ENCODE measurements around the gene CTLA4. TPM values are rescaled to one million over a fixed set of nuclear protein-coding genes. Genes with fewer than 3 reads are reported as not detected.

The CTLA4 gene
- total RNA-seq, 1 donor from 2014 or later: 0.65 TPM

DNA sequence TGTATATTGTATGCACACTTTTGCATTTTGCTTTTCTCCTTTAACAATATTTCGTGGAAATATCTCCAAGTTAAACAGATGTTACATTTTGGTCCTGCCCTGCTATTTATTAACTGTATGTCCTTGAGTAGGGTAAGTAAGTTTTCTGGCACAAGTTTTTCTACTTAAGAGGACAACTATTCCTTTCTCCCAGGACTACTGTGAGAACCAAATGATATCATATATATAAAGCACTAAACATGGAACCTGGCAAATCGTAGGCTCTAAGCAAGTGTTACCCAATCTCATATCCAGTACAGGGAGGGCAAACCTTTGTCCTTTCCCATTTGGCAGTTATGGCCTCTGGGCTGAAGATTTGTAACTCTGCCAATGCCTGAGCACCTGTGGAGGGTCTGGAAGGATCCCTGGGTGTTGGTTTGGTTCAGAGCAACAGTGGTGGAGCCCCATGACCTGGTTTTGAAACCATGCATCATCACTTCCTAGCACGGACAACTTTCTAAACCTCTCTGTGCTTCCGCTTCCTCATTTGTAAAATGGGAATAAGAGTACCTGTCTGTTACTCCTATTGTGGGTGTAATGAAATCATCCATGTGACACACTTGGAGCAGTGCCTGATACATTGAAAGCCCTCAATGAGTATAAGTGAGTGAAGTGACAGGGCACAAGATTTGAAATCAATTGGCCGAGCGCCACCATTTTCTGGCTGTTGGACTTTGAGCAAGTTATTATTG lies 40.7 kb downstream of the CTLA4 start:
- H3K27me3 Mint-ChIP-seq (ENCODE audit: low read depth): no peaks in the 10 kb centered on the region
- peaks cover 6% of the 10 kb centered on the region for H3K4me1 Mint-ChIP-seq
- no peaks in the 10 kb centered on the region for H3K36me3 Mint-ChIP-seq (ENCODE audit: low read depth)
- H3K9me3 Mint-ChIP-seq: no peaks in the 10 kb centered on the region
- no peak overlapping the region for H3K27ac Mint-ChIP-seq (ENCODE audit: unreplicated experiment)
- TF ChIP-seq, protein P1, sequence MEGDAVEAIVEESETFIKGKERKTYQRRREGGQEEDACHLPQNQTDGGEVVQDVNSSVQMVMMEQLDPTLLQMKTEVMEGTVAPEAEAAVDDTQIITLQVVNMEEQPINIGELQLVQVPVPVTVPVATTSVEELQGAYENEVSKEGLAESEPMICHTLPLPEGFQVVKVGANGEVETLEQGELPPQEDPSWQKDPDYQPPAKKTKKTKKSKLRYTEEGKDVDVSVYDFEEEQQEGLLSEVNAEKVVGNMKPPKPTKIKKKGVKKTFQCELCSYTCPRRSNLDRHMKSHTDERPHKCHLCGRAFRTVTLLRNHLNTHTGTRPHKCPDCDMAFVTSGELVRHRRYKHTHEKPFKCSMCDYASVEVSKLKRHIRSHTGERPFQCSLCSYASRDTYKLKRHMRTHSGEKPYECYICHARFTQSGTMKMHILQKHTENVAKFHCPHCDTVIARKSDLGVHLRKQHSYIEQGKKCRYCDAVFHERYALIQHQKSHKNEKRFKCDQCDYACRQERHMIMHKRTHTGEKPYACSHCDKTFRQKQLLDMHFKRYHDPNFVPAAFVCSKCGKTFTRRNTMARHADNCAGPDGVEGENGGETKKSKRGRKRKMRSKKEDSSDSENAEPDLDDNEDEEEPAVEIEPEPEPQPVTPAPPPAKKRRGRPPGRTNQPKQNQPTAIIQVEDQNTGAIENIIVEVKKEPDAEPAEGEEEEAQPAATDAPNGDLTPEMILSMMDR (conservative IDR thresholded peaks at IDR 0.05): no peak
- no peak overlapping the region for H3K4me3 Mint-ChIP-seq
- DNase-seq (ENCODE audit: low read depth, low spot score): no peak

DNA sequence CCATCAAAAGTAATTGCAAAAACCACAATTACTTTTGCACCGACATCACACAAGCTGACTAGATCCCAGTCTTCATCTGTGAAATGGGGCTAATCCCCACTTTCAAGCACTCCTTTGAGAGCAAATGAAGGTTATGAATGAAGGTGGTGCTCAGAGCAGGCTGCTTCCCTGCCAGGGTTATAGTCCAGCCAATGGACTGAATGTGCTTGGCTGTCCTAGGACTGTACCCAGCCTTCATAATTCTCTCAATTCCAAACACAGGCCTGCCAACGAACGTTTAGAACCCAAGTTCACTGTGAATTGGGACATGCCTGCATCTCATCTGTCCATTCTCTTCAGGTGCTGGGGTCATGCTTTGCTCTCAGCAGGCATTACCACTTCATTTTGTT lies 41.2 kb downstream of the CTLA4 start:
- TF ChIP-seq, protein P1 (conservative IDR thresholded peaks at IDR 0.05): no peak
- DNase-seq (ENCODE audit: low read depth, low spot score): no peak
- Mint-ChIP-seq H3K9me3 (no peaks in the 10 kb centered on the region), H3K4me3 (no peak overlapping the region), H3K27me3 (ENCODE audit: low read depth) (no peaks in the 10 kb centered on the region), H3K4me1 (peaks cover 6% of the 10 kb centered on the region), H3K36me3 (ENCODE audit: low read depth) (no peaks in the 10 kb centered on the region), H3K27ac (ENCODE audit: unreplicated experiment) (no peak overlapping the region)

DNA sequence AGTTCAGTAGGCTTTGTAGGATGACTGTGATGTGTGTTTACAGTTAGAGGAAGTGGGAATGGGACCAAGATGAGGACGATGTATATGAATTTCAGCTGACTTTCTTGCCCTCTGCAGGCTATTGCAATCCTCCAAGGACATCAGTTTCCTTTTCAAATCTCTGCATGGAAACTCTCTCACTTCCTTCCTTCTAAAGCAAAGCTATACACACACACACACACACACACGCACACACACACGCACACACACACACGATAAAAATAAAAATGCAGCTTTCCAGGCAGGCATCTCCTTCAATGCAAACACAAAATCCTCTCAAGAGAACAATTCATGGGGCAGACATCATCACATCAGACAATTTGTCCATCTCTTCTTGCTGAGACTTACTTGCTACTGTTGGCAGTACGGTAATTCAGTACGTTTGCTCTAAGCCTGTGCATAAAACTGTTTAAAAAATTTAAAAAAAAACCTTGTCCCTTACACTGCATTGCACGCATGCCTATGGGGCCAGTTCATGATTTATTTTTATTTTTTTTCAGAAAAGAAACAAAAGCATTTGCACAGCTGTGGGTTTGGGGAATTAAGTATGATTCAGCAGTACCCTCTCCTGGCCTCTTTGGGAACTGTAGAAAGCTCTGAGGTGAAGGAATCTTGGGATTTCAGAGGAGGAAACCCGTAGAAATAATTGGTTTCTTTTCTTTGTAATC lies 41.8 kb downstream of the CTLA4 start:
- peak; percentile 26 for DNase-seq (ENCODE audit: low read depth, low spot score)
- Mint-ChIP-seq H3K36me3 (ENCODE audit: low read depth) (no peaks in the 10 kb centered on the region), H3K27me3 (ENCODE audit: low read depth) (no peaks in the 10 kb centered on the region), H3K4me3 (no peak overlapping the region), H3K9me3 (no peaks in the 10 kb centered on the region), H3K27ac (ENCODE audit: unreplicated experiment) (no peak overlapping the region), H3K4me1 (peaks cover 6% of the 10 kb centered on the region)
- TF ChIP-seq, protein P1 (conservative IDR thresholded peaks at IDR 0.05): peak; percentile 74

DNA sequence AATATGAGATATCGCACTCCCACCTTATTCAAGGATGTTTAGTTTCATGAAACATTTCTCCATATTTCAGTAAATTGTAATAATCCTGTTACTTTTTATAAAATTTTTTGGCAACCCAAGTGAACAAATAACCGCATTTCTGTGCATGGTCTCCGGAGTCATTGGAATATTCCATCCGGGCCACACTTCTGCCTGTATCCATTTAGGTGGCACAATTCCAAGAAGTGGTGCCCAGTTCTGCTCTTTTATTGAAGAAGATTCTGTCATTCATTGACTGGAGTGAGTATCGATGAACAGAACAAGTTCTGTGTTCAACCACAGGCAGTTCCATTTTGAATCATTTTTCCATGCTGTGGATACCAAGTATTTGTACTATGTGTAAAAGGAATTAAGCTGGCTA lies 42.4 kb downstream of the CTLA4 start:
- Mint-ChIP-seq H3K36me3 (ENCODE audit: low read depth) (no peaks in the 10 kb centered on the region), H3K9me3 (no peaks in the 10 kb centered on the region), H3K27ac (ENCODE audit: unreplicated experiment) (no peak overlapping the region), H3K4me3 (no peak overlapping the region), H3K27me3 (ENCODE audit: low read depth) (no peaks in the 10 kb centered on the region), H3K4me1 (peaks cover 10% of the 10 kb centered on the region)
- DNase-seq (ENCODE audit: low read depth, low spot score): no peak
- TF ChIP-seq, protein P1 (conservative IDR thresholded peaks at IDR 0.05): no peak

DNA sequence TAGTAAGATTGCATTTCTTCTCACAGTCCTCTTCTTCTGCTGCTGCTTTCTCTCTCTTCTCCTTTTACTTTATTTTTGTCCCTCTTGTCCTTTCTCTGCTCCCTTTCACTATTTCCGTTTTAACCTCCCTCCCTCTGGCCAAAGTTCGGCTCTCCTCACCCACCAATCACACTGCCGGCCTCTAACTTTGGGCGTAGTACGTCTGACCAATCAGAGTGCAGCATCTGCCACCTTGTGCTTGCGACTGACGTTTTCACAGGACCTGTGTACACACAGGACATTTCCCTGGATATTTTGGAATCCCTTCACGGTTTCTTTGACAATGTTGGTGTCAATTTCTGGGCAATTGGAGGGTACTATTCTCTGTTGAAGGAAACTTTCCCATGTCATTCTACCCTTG lies 46.4 kb downstream of the CTLA4 start:
- H3K27ac Mint-ChIP-seq (ENCODE audit: unreplicated experiment): no peak overlapping the region
- no peak overlapping the region for H3K4me3 Mint-ChIP-seq
- H3K27me3 Mint-ChIP-seq (ENCODE audit: low read depth): no peaks in the 10 kb centered on the region
- no peak for DNase-seq (ENCODE audit: low read depth, low spot score)
- no peaks in the 10 kb centered on the region for H3K36me3 Mint-ChIP-seq (ENCODE audit: low read depth)
- peaks cover 15% of the 10 kb centered on the region for H3K4me1 Mint-ChIP-seq
- TF ChIP-seq, protein P1 (conservative IDR thresholded peaks at IDR 0.05): no peak
- no peaks in the 10 kb centered on the region for H3K9me3 Mint-ChIP-seq

Data from neural crest cell (in vitro differentiated cells).